Left colon (tissue), 2 donors: Measurements from ENCODE around the gene UHRF2. TPM values are rescaled to one million over a fixed set of nuclear protein-coding genes. Genes with fewer than 3 reads are reported as not detected.

Experiments used
- ATAC-seq: fragments of 200-7000 bp; cut with Tn5 transposase; one replicate; pipeline ENCODE4 v1.9.1; 2020; ENCODE audit warnings: mild to moderate bottlenecking, moderate library complexity
- DNase-seq, 2 donors: peaks; one replicate each; pipeline ENCODE4 v3.0.0-alpha.2; 2020
- intact Hi-C, 2 donors: fragments of 100-400 bp; cut with DNase I in 1 of 2; cut with micrococcal nuclease in 1 of 2; formaldehyde crosslinking; loops; one replicate each; pipeline versions ENCODE4 v1.11.2 to v1.14.0; 2022; cut with DNase I, micrococcal nuclease
- total RNA-seq, 2 donors: library from RNA; stranded (reverse); fragmentation: NEBNext Ultra II Directional; extraction: Animal tissue kit (Norgen Biotek cat#: 25700); gene quantifications; one replicate each; pipeline ENCODE4 v1.2.1, GENCODE V29; 2021
- donor health status: DM: no; HTN: no; CAD: no.
- donor health status: DM: yes; HTN: yes; CAD: no.

The UHRF2 gene
- total RNA-seq, 2 donors from 2014 or later, result 28.5 to 29.1 TPM

DNA sequence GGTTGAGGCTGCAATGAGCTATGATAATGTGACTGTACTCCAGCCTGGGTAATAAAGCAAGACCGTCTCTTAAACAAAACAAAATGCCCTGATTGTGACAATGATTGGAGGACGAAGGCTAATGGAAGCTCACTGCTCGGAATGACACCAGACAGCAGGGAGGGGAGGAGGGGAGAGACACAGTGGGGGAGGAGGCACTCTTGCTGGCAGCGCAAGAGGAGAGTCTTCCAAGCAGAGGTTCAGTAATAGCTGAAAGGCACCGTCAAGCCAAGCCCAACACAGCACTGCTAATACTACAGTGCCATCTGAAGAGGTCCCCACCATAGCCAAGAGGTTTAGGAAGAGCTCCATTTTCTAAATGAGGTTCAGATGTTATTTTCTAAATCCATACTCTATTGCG is 130.2 kb downstream of the UHRF2 start:
- DNase-seq, result no peak
- intact Hi-C loops, result no loop called here

DNA sequence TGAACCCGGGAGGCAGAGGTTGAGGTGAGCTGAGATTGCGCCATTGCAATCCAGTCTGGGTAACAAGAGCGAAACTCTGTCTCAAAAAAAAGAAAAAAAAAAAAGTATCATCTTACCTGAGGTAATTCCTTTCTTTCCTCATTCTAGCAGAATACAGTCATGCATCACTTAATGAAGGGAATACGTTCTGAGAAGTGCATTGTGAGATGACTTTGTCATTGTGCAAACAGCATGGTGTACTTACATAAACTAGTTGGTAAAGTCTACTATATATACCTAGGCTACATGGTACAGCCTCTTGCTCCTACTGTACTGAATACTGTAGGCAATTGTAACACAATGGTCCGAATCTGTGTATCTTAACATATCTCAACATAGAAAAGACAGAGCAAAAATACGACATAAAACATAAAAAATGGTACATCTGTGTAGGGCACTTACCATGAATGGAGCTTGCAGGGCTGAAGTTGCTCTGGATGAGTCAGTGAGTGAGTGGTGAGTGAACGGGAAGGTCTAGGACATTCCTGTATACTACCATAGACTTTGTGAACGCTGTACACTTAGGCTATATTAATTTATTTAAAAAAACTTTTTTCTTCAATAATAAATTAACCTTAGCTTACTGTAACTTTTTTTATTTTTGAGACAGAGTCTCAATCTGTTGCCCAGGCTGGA is 132.2 kb downstream of the UHRF2 start:
- ATAC-seq, result no peak

More for the DNA sequence above, 130.2 kb downstream of the UHRF2 start:
- no peak for ATAC-seq

DNA sequence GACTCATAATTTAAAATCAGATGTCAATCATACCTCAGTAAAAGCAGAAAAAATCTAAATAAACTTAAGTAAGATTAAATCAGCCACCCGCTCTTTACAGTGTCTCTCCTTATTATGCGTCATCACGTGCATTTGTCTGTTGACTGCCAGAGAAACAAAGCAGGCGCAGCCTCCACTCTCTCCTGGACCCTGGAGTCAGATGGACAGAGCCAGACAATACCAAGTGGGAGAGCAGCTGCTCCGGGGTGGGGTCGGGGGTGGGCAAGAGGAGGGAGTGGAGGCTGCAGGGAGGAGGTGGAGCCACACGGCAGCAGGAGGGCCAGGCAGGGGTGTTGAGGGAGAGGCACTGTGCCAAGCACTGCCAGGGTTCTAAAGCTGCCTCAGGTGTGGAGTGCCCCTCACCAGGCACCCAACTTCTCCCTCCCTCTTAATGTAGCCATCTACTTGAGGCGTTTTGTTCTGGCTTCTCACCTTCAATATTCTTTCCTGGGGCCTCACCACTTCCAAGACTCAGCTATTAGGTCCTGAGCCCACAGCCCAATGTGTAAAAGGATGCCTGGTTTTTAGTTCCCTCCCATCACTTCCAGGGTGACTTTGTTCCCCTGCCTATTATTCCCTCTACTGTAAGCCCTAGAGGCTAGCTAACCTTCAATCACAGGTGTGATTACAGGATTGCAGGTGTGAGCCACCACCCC is 136.3 kb downstream of the UHRF2 start:
- no peak for DNase-seq
- ATAC-seq, result no peak
- intact Hi-C loops, result no loop called here

More for the DNA sequence above, 132.2 kb downstream of the UHRF2 start:
- intact Hi-C loops, result no loop called here
- no peak for DNase-seq

DNA sequence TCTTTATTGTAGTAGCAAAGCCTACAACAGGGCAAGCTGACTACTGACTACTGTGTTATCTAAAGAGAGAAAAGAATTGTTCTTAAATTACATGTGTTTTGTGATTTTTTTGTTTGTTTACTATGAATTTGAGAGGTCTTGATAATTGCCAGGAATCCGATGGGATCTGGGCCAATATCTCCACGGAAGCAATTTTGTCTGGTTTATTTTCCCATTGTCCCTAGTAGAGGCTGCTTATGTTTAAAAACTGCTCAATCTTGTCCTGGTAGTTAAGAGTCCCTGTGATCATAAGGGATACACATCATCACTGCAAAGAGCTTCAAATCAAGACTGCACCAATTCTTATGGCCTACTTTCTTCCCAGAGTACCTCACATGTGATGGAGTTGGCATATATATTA is 138.1 kb downstream of the UHRF2 start:
- ATAC-seq, result no peak
- intact Hi-C loops, result no loop called here
- no peak for DNase-seq

DNA sequence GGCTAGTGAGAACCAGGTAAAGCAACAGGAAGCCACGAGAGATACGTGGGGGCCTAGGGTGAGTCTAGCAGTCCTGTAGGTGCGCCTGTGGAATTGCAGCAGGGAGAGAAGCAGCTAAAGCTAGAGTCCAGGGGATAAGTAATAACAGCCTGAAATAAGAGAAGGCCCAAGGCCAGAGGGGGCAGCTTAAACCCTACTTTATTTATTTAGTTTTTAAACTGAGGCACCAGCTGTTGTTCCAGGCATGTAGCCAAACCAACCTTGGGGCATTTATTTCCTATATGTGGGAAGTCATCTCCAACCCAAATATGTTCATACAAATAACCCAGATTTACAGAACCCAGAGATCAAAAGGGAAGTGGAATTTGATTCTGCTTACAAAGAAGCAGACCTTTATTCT is 139.0 kb downstream of the UHRF2 start:
- DNase-seq (no peak), ATAC-seq (no peak)
- intact Hi-C loops, result no loop called here

DNA sequence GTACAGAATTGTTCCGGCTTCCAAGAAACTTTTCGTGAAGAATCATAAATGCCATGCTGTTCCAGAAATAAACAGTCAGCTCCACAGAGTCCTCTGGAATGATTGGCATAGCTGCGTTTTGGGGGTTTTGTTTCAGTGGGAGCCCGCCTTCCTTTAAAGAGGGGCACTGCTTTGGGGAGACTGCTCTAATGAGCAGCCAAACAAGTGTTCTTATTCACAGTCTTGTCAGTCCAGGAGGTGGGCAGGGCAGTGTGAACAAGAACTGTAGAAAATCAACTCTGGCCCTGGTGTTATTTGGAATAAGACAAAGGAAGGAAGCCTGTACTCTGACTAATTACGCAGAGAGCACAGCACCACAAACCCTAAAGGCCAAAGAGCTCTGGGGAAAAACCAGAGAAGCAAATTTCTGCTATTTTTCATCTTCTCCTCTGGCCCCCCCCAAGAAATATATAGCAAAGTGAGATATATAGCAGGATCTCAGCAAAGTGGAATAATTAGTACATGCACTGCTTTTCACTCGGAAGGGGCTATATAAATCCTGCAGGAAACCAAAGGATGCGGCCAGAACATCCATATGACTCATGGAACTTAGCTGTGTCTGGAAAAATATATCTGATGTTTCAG is 139.6 kb downstream of the UHRF2 start:
- DNase-seq (no peak), ATAC-seq (no peak)
- intact Hi-C loops, result no loop called here

DNA sequence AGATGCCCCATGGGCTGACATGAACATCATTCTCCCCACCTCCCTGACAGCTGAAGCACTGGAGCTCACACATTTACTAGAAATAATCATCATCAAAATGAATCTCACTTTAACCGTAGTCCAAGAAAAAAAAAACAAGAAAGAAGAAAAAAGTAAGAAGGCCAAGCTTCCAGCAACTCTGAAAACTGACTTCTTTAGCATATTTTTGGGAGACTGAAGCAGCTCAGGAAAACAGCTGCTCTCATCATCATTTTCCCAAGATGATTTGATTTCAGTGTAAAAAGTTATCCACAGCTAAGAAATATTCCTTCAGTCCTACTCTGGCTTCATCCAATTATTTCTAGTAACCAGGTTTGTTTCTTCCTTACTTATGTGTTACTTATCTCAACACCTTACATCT is 140.9 kb downstream of the UHRF2 start:
- ATAC-seq (no peak), DNase-seq (no peak)
- intact Hi-C loops, result no loop called here

Other genes with a start within 250 kb of the UHRF2 start
- 10 to 100 TPM in 1 of 2 donors, 1 to 10 TPM in 1; 5.3 to 11.4 TPM for gene IL33, start 197.4 kb upstream of the UHRF2 start, total RNA-seq
- not detected for gene TPD52L3, start 84.8 kb upstream of the UHRF2 start, total RNA-seq
- gene GLDC, start 232.5 kb downstream of the UHRF2 start, total RNA-seq, result 1 to 10 TPM in 1 of 2 donors, under 1 TPM in 1; 0.70 to 2.2 TPM